ENCODE results near the gene C4orf51. TPM values are rescaled to one million over a fixed set of nuclear protein-coding genes. Genes with fewer than 3 reads are reported as not detected.
"Not testable (repeated sequence)": the region's sequence is repeated elsewhere in the genome, so short reads cannot be mapped to it uniquely, and the experiment has no call there.

Gene C4orf51
- total and polyA plus RNA-seq, 2 experiments from 2014 or later: not detected

DNA sequence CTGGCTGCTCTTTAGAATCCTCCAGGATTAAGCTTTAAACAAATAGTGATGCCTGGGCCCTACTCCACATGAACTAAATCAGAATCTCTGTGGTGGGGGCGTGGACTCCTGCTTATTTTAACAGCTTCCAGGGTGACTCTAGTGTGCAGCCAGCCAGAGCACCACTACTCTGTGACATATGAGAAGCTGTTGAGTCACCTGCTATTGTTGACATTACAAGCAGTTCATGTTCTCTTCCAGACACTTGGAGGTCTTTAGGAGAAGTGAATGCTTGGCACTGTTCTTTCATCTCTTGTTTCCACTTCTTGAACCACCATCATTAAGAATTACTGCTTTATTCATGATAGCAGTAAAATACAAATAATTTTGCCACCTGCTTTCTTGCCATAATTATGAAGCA lies 426 bp upstream of the C4orf51 start:
- H3K27ac ChIP-seq: peak overlapping the region; percentile 15

GRCh38 chr4:145680902-145681301 lies 956 bp downstream of the C4orf51 start:
- Histone ChIP-seq H3K4me1 (ENCODE audit: low read depth) (peaks cover 26% of the 10 kb centered on the region), H3K27me3 (no peaks in the 10 kb centered on the region), H3K9me3 (ENCODE audit: low read depth) (no peaks in the 10 kb centered on the region), H3K4me3 (no peak overlapping the region), H3K27ac (no peak overlapping the region), H3K36me3 (no peaks in the 10 kb centered on the region)
- peak in 1 of 2 donors; percentile 11 for DNase-seq (ENCODE audit: low read depth in 1 of 2, low spot score in 1 of 2)
- TF ChIP-seq, protein P1, sequence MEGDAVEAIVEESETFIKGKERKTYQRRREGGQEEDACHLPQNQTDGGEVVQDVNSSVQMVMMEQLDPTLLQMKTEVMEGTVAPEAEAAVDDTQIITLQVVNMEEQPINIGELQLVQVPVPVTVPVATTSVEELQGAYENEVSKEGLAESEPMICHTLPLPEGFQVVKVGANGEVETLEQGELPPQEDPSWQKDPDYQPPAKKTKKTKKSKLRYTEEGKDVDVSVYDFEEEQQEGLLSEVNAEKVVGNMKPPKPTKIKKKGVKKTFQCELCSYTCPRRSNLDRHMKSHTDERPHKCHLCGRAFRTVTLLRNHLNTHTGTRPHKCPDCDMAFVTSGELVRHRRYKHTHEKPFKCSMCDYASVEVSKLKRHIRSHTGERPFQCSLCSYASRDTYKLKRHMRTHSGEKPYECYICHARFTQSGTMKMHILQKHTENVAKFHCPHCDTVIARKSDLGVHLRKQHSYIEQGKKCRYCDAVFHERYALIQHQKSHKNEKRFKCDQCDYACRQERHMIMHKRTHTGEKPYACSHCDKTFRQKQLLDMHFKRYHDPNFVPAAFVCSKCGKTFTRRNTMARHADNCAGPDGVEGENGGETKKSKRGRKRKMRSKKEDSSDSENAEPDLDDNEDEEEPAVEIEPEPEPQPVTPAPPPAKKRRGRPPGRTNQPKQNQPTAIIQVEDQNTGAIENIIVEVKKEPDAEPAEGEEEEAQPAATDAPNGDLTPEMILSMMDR (IDR thresholded peaks at IDR 0.05; ENCODE audit: low read depth, low read length): no peak

More for the DNA sequence above, 426 bp upstream of the C4orf51 start:
- no peak overlapping the region for H3K4me3 ChIP-seq
- TF ChIP-seq, protein P1 (IDR thresholded peaks at IDR 0.05; ENCODE audit: low read depth, low read length): no peak
- peaks cover 26% of the 10 kb centered on the region for H3K4me1 ChIP-seq (ENCODE audit: low read depth)
- no peaks in the 10 kb centered on the region for H3K36me3 ChIP-seq
- DNase-seq (ENCODE audit: low read depth in 1 of 2, low spot score in 1 of 2): peak; percentile 43 to 74
- no peaks in the 10 kb centered on the region for H3K9me3 ChIP-seq (ENCODE audit: low read depth)
- no peaks in the 10 kb centered on the region for H3K27me3 ChIP-seq

- peak in 1 of 2 donors; percentile 60 for DNase-seq (ENCODE audit: low read depth in 1 of 2, low spot score in 1 of 2)
- Histone ChIP-seq H3K27ac (no peak overlapping the region), H3K4me1 (ENCODE audit: low read depth) (peaks cover 26% of the 10 kb centered on the region), H3K4me3 (no peak overlapping the region), H3K27me3 (no peaks in the 10 kb centered on the region), H3K9me3 (ENCODE audit: low read depth) (no peaks in the 10 kb centered on the region), H3K36me3 (no peaks in the 10 kb centered on the region)
- TF ChIP-seq, protein P1 (IDR thresholded peaks at IDR 0.05; ENCODE audit: low read depth, low read length): no peak
These were observed 1.6 kb downstream of the C4orf51 start for GRCh38 chr4:145681518-145681917.

GRCh38 chr4:145681956-145682355 lies 2.0 kb downstream of the C4orf51 start:
- Histone ChIP-seq H3K27me3 (no peaks in the 10 kb centered on the region), H3K27ac (no peak overlapping the region), H3K4me1 (ENCODE audit: low read depth) (peaks cover 26% of the 10 kb centered on the region), H3K9me3 (ENCODE audit: low read depth) (no peaks in the 10 kb centered on the region), H3K36me3 (no peaks in the 10 kb centered on the region), H3K4me3 (no peak overlapping the region)
- no peak for DNase-seq (ENCODE audit: low read depth in 1 of 2, low spot score in 1 of 2)
- TF ChIP-seq, protein P1 (IDR thresholded peaks at IDR 0.05; ENCODE audit: low read depth, low read length): no peak

DNA sequence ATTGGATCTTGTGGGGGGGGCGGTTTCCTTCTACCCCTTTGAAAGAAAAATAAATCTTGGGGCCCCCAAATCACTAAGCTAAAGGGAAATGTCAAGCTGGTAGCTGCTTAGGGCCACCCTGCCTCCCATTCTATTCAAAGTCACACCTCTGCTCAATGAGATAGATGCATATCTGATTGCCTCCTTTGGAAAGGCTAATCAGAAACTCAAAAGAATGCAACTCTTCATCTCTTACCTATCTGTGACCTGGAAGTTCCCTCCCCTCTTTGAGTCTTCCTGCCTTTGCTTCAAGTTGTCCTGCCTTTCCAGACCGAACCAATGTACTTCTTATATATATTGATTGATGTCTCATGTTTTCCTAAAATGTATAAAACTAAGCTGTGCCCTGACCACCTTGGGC lies 7.0 kb downstream of the C4orf51 start:
- H3K27ac ChIP-seq: no peak overlapping the region
- H3K36me3 ChIP-seq: no peaks in the 10 kb centered on the region
- no peak for DNase-seq (ENCODE audit: low read depth in 1 of 2, low spot score in 1 of 2)
- H3K9me3 ChIP-seq (ENCODE audit: low read depth): no peaks in the 10 kb centered on the region
- peaks cover 4% of the 10 kb centered on the region for H3K4me1 ChIP-seq (ENCODE audit: low read depth)
- TF ChIP-seq, protein P1 (IDR thresholded peaks at IDR 0.05; ENCODE audit: low read depth, low read length): no peak
- no peaks in the 10 kb centered on the region for H3K27me3 ChIP-seq
- H3K4me3 ChIP-seq: no peak overlapping the region

GRCh38 chr4:145690610-145691009 lies 10.7 kb downstream of the C4orf51 start:
- no peak overlapping the region for H3K27ac ChIP-seq
- H3K4me1 ChIP-seq (ENCODE audit: low read depth): no peaks in the 10 kb centered on the region
- TF ChIP-seq, protein P1 (IDR thresholded peaks at IDR 0.05; ENCODE audit: low read depth, low read length): no peak
- no peaks in the 10 kb centered on the region for H3K9me3 ChIP-seq (ENCODE audit: low read depth)
- no peak for DNase-seq (ENCODE audit: low read depth in 1 of 2, low spot score in 1 of 2)
- no peaks in the 10 kb centered on the region for H3K27me3 ChIP-seq
- H3K4me3 ChIP-seq: no peak overlapping the region
- no peaks in the 10 kb centered on the region for H3K36me3 ChIP-seq

DNA sequence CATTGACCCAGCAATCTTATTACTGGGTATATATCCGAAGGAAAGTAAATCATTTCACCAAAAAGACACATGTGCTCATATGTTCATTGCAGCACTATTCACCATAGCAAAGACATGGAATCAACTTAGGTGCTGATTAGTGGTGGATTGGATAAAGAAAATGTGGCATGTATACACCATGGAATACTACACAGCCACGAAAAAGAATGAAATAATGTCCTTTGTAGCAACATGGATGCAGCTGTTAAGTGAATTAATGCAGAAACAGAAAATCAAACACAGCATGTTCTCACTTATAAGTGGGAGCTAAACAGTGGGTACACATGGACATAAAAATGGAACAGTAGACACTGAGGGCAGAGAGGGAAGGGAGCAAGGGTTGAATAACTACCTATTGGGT lies 11.5 kb downstream of the C4orf51 start:
- H3K27ac ChIP-seq; H3K4me3 ChIP-seq; H3K9me3 ChIP-seq (ENCODE audit: low read depth); H3K27me3 ChIP-seq; H3K36me3 ChIP-seq; H3K4me1 ChIP-seq (ENCODE audit: low read depth); DNase-seq (ENCODE audit: low read depth in 1 of 2, low spot score in 1 of 2): not testable (repeated sequence)

All from cardiac muscle cell (in vitro differentiated cells and primary cell).